Loucy (cell line): ENCODE results near the gene STX16.

ENCODE experiments used
- H2AFZ ChIP-seq: fragments of 200-600 bp; sonication (generic); 2 replicates; pipeline ENCODE4 v1.6.0; 2016; ENCODE audit warnings: antibody characterized with exemption, mild to moderate bottlenecking, low read length, moderate library complexity
- H3F3A ChIP-seq: fragments of 200-600 bp; 2 replicates; pipeline ENCODE4 v1.6.0; 2016; ENCODE audit warnings: antibody characterized with exemption, low read depth, mild to moderate bottlenecking
- H3K27me3 ChIP-seq: fragments of 200-600 bp; sonication (generic); 2 replicates; pipeline ENCODE4 v1.6.1; 2014; ENCODE audit warnings: low read length, mild to moderate bottlenecking; ENCODE audit not compliant: insufficient read depth, poor library complexity, severe bottlenecking
- H3K36me3 ChIP-seq: fragments of 200-600 bp; sonication (generic); 2 replicates; pipeline ENCODE4 v1.6.1; 2016; ENCODE audit warnings: low read length; ENCODE audit not compliant: insufficient read depth
- H3K4me1 ChIP-seq: fragments of 200-600 bp; sonication (generic); 2 replicates; pipeline ENCODE4 v1.5.1; 2014; ENCODE audit warnings: low read length, mild to moderate bottlenecking; ENCODE audit not compliant: insufficient read depth, poor library complexity, severe bottlenecking
- H3K4me2 ChIP-seq: fragments of 200-600 bp; sonication (generic); 2 replicates; pipeline ENCODE4 v1.6.0; 2014; ENCODE audit warnings: antibody characterized with exemption, low read length, low read depth, mild to moderate bottlenecking; ENCODE audit not compliant: poor library complexity, severe bottlenecking
- H3K4me3 ChIP-seq: fragments of 200-600 bp; sonication (generic); 2 replicates; pipeline ENCODE4 v1.5.1; 2014; ENCODE audit warnings: low read length, mild to moderate bottlenecking, mixed read lengths; ENCODE audit not compliant: poor library complexity, severe bottlenecking
- H3K79me2 ChIP-seq: fragments of 200-600 bp; sonication (generic); 2 replicates; pipeline ENCODE4 v1.6.1; 2014; ENCODE audit warnings: low read length; ENCODE audit not compliant: insufficient read depth
- H3K9ac ChIP-seq: fragments of 200-600 bp; sonication (generic); 2 replicates; pipeline ENCODE4 v1.6.0; 2014; ENCODE audit warnings: mild to moderate bottlenecking, low read depth, low read length, moderate library complexity; ENCODE audit not compliant: poor library complexity, severe bottlenecking
- H3K9me2 ChIP-seq: fragments of 200-600 bp; sonication (generic); replicated peaks from 2 replicates; pipeline ENCODE4 v1.6.1; 2016; ENCODE audit warnings: low read depth, low read length, mixed read lengths
- H3K9me3 ChIP-seq: fragments of 200-600 bp; sonication (generic); 2 replicates; pipeline ENCODE4 v1.6.1; 2014; ENCODE audit warnings: mild to moderate bottlenecking, antibody characterized with exemption, low read length, low read depth; ENCODE audit not compliant: insufficient read depth
- H4K20me1 ChIP-seq: fragments of 200-600 bp; sonication (generic); 2 replicates; pipeline ENCODE4 v1.6.0; 2014; ENCODE audit warnings: antibody characterized with exemption, low read length, mild to moderate bottlenecking; ENCODE audit not compliant: insufficient read depth, poor library complexity, severe bottlenecking
- EZH2phosphoT487 ChIP-seq: fragments of 200-600 bp; IDR thresholded peaks from 2 replicates; pipeline ENCODE4 v1.6.1; 2018; ENCODE audit warnings: antibody characterized with exemption, mild to moderate bottlenecking, moderate library complexity, borderline replicate concordance
- TF ChIP-seq, protein P1 (sequence below): fragments of 200-600 bp; sonication (generic); conservative IDR thresholded peaks from 2 replicates; pipeline ENCODE4 v1.5.1; 2014; ENCODE audit warnings: mild to moderate bottlenecking, antibody characterized with exemption, low read length

Gene STX16

DNA sequence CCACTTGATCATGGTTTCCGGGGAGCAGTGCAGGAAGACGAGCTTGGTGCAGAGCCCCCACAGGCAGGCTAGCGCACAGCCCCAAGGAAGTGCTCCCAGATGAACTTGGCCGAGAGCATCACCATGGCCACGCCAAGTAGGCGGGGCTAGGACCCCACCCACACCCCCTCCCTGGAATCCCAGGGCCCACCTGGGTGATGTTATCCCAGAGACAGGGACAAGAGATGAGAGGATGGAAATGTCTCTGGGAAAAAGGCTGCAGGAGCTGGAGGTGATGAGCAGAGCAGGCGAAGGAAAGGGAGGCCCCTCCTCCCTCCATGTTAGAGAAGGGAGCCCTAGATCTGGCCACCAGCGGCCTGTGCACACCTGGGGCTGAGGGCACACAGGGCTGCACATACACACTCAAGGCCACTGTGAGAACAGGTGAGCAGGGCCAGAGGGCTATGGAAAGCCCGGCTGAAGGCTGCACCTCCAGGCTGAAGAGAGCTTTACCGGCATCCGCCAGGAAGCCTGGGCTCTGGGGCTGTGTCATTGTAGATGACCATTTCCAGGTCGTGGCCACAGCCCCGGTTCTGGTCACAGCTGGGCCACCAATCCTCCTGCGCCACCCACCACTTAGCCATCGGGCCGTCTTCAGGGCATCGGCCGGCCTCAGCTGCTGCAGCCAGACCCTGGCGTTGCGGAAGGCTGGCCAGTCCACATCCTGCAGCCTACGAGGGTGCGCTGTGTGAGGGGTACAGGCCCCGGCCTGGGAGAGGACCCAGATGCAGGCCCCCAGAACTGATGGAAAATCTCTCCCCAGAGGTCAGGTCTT lies 66.4 kb downstream of the STX16 start:
- Histone ChIP-seq H3K4me1 (no peaks in the 10 kb centered on the region), H3K9ac (no peak overlapping the region), H3K9me2 (no peaks in the 10 kb centered on the region), H3K36me3 (no peaks in the 10 kb centered on the region), H3K4me2 (no peak overlapping the region), H3K79me2 (no peaks in the 10 kb centered on the region), H4K20me1 (no peaks in the 10 kb centered on the region), H3K27me3 (no peaks in the 10 kb centered on the region), H3K4me3 (no peak overlapping the region), H3K9me3 (no peaks in the 10 kb centered on the region), H2AFZ (no peak overlapping the region), H3F3A (no peaks in the 10 kb centered on the region)
- no peak for TF ChIP-seq EZH2phosphoT487
- TF ChIP-seq, protein P1, sequence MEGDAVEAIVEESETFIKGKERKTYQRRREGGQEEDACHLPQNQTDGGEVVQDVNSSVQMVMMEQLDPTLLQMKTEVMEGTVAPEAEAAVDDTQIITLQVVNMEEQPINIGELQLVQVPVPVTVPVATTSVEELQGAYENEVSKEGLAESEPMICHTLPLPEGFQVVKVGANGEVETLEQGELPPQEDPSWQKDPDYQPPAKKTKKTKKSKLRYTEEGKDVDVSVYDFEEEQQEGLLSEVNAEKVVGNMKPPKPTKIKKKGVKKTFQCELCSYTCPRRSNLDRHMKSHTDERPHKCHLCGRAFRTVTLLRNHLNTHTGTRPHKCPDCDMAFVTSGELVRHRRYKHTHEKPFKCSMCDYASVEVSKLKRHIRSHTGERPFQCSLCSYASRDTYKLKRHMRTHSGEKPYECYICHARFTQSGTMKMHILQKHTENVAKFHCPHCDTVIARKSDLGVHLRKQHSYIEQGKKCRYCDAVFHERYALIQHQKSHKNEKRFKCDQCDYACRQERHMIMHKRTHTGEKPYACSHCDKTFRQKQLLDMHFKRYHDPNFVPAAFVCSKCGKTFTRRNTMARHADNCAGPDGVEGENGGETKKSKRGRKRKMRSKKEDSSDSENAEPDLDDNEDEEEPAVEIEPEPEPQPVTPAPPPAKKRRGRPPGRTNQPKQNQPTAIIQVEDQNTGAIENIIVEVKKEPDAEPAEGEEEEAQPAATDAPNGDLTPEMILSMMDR, result no peak

DNA sequence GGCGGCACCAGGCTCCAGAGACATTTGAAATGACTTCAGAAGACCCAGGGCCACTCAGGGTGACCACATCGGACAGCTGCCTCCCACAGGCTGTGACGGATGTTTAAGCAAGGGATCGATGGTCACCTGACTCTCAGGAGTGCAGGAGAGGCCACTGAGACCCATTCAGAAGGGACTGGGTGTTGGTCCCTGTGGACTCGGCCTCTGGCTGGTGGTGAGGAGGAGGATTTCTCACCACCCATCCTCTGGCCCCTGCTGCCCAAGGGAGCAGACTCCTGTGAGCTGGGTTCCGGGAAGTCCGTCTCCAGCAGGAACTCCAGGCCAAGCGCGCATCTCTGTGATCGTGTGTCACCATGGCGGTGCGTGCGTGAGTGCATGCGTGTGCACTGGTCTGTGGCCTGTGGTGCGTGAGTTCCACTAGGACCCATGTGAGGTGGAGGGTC lies 67.1 kb downstream of the STX16 start:
- Histone ChIP-seq H3F3A (no peaks in the 10 kb centered on the region), H3K9me2 (no peaks in the 10 kb centered on the region), H3K4me3 (no peak overlapping the region), H4K20me1 (no peaks in the 10 kb centered on the region), H3K4me2 (no peak overlapping the region), H3K79me2 (no peaks in the 10 kb centered on the region), H3K9ac (no peak overlapping the region), H3K27me3 (no peaks in the 10 kb centered on the region), H2AFZ (no peak overlapping the region), H3K9me3 (no peaks in the 10 kb centered on the region), H3K36me3 (no peaks in the 10 kb centered on the region), H3K4me1 (no peaks in the 10 kb centered on the region)
- no peak for TF ChIP-seq EZH2phosphoT487
- TF ChIP-seq, protein P1, result no peak

DNA sequence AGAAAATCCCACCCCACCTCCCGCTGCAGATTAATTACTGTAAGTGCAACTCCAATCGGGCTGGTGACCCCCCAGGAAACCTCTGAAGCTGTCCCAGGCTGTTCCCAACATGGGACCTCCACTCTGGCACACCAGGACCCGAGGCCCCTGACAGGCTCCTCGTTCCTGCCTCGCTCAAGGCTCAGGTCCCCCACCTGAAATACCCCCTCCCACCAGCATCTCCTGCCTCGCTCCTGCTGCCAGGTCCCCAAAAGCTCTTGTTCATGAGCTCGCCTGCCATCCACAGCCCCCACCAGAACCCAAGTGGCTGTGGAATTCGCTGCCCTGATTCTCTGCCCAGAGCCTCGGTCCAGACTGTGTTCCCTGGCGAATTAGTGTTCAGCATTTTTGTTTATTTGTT lies 67.6 kb downstream of the STX16 start:
- H3K4me2 ChIP-seq, result no peak overlapping the region
- H3K79me2 ChIP-seq, result no peaks in the 10 kb centered on the region
- no peaks in the 10 kb centered on the region for H3F3A ChIP-seq
- H3K4me1 ChIP-seq, result no peaks in the 10 kb centered on the region
- H3K9me2 ChIP-seq, result no peaks in the 10 kb centered on the region
- TF ChIP-seq, protein P1, result no peak
- H3K9ac ChIP-seq, result no peak overlapping the region
- H3K9me3 ChIP-seq, result no peaks in the 10 kb centered on the region
- no peaks in the 10 kb centered on the region for H4K20me1 ChIP-seq
- no peak overlapping the region for H3K4me3 ChIP-seq
- no peak overlapping the region for H2AFZ ChIP-seq
- H3K27me3 ChIP-seq, result no peaks in the 10 kb centered on the region
- no peaks in the 10 kb centered on the region for H3K36me3 ChIP-seq
